ENCODE data around the gene SRMS. TPM values are rescaled to one million over a fixed set of nuclear protein-coding genes. Genes with fewer than 3 reads are reported as not detected.

Gene SRMS, protein sequence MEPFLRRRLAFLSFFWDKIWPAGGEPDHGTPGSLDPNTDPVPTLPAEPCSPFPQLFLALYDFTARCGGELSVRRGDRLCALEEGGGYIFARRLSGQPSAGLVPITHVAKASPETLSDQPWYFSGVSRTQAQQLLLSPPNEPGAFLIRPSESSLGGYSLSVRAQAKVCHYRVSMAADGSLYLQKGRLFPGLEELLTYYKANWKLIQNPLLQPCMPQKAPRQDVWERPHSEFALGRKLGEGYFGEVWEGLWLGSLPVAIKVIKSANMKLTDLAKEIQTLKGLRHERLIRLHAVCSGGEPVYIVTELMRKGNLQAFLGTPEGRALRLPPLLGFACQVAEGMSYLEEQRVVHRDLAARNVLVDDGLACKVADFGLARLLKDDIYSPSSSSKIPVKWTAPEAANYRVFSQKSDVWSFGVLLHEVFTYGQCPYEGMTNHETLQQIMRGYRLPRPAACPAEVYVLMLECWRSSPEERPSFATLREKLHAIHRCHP
- not detected in 2 replicates for total RNA-seq

GRCh38 chr20:63547725-63548480 is at the start of gene SRMS:
Gene SRMS, minus strand, starts transcription at chr20:63547749. Its CDS starts 286 bp downstream, at chr20:63547463.

DNA sequence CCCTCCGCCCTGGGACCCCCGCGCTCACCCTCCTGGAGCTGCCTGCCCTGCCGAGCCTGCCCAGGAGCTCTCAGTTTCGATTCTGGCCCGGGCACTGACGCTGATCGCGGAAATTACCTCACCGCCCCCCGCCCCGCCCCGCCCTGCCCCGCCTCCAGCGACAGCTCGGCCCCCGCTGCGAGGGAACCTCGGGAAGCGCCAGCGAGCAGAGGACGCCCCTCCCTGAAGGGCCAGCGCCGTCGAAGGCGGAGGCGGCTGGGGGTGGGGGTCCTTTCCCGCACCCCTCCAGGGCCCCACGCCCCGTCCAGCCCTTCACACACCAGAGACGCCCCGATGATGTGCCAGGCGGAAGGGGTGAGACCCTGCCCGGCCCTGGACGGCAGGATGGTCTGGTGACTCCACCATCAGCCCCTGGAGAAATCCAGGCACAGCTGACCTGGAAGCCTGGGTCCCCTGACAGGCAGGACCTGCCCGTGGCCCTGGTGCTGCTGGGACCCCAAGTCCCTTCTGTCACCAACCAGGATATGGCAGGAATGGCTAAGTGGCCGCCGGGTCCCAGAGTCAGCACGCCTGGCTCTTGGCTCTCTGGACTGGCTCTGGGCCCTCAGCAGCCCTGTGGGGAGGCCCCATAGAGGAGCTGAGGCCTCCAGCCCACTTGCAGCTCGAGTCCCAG is 26.7 kb upstream of the SRMS start, which contains the start of gene HELZ2:
TSS of gene HELZ2 (minus strand) at position 84 of the 673 bp plus-strand sequence. CDS start 1,854 bp downstream, outside the sequence.

DNA sequence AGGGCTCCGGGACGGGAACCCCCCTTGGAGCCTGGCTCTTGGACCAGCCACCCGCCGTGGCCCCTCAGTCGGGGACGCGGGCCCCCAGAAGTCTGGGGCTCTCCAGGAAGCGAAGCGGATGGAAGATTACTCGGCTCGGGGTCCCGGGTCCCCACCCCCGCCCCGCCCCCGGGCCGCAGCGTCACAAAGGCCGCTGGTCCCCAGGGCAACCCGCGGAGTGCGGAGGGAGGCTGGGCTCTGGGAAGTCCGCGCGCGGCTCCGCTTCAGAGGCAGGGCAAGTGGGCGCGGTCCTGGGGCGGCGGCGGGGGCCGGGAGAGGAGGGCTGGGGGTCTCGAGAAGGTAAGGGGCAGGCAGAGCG is 6.4 kb upstream of the SRMS start, which contains the start of gene FNDC11:
TSS of gene FNDC11 (plus strand) at position 227 of the 358 bp plus-strand sequence. CDS start 1,505 bp downstream, outside the sequence.

DNA sequence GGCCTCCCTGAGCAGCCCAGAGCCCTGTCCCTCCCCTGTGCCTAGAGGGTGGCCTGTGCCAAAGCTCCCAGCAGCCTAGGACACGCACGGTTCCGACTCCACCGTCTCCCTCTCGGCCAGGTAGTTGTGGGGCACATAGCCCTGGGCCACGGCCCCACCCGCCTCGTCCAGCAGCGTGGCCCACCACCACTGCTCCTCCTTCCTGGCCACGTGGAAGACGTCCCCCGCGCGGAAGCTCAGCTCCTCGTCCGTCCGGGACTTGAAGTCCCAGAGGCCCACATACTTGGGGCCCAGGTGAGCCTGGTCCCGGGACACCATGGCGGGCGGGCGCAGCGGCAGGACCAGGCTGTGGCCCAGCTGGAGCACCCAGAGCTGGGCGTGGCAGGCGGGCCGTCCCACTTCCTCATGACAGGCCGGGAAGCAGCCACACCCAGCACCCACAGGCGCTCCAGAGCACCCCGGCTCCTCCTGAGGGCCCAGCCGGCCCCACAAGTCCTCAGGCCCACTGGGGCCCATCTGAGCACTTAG is 10.5 kb downstream of the SRMS start, which contains the start of gene PTK6:
TSS of gene PTK6 (minus strand) at position 380 of the 528 bp plus-strand sequence. CDS start at position 318, 62 bp downstream.

GRCh38 chr20:63520504-63520933 is 27.0 kb downstream of the SRMS start, which contains the start of gene PPDPF:
Gene PPDPF, plus strand, starts transcription at chr20:63520765. Its CDS starts 544 bp downstream, at chr20:63521309.

GRCh38 chr20:63498960-63499337 is 48.6 kb downstream of the SRMS start, which contains the start of gene EEF1A2:
Gene EEF1A2, minus strand, starts transcription at chr20:63499083. Its CDS starts 1,320 bp downstream, at chr20:63497763.

Other genes with a start within 250 kb of the SRMS start
- gene CHRNA4, start 186.4 kb downstream of the SRMS start, total RNA-seq: 0.09 TPM in 1 of 2 replicates, not detected in the other
- not detected in 2 replicates for gene KCNQ2, start 75.1 kb downstream of the SRMS start, total RNA-seq
- gene EEF1A2, start 48.7 kb downstream of the SRMS start, total RNA-seq: 5.8 and 7.9 TPM in 2 replicates
- 13.2 and 14.0 TPM in 2 replicates for gene PPDPF, start 27.0 kb downstream of the SRMS start, total RNA-seq
- gene PTK6, start 10.4 kb downstream of the SRMS start, total RNA-seq: under 0.01 TPM in 1 of 2 replicates, not detected in the other
- 1.2 and 2.1 TPM in 2 replicates for gene FNDC11, start 6.4 kb upstream of the SRMS start, total RNA-seq
- 22.0 and 26.4 TPM in 2 replicates for gene HELZ2, start 26.5 kb upstream of the SRMS start, total RNA-seq
- 6.0 and 6.9 TPM in 2 replicates for gene GMEB2, start 79.4 kb upstream of the SRMS start, total RNA-seq
- gene STMN3, start 105.7 kb upstream of the SRMS start, total RNA-seq: 0.43 and 0.76 TPM in 2 replicates
- 4.7 and 5.6 TPM in 2 replicates for gene RTEL1, start 110.6 kb upstream of the SRMS start, total RNA-seq
- gene TNFRSF6B, start 148.9 kb upstream of the SRMS start, total RNA-seq: 1.3 and 1.8 TPM in 2 replicates
- 27.6 and 35.8 TPM in 2 replicates for gene ARFRP1, start 160.2 kb upstream of the SRMS start, total RNA-seq
- gene ZGPAT, start 160.3 kb upstream of the SRMS start, total RNA-seq: 14.4 and 14.6 TPM in 2 replicates
- gene LIME1, start 188.9 kb upstream of the SRMS start, total RNA-seq: 0.86 and 0.87 TPM in 2 replicates
- 5.5 and 6.4 TPM in 2 replicates for gene SLC2A4RG, start 192.0 kb upstream of the SRMS start, total RNA-seq

Measured in dermis lymphatic vessel endothelial cell (primary cell).